Liver (tissue), 9 donors: ENCODE data around the gene FKBP9. TPM values are rescaled to one million over a fixed set of nuclear protein-coding genes. Genes with fewer than 3 reads are reported as not detected.
A peak's percentile ranks its signal among the peaks of the same experiment; 100 is the strongest.

Experiments
- DNase-seq: peaks from one replicate; pipeline ENCODE4 v3.0.0-alpha.2; 2017; ENCODE audit warnings: low spot score
- H3K27ac ChIP-seq, 2 donors: one replicate each; pipeline ENCODE4 v1.7.0; 2013; ENCODE audit warnings: inconsistent platforms in 2 of 2, low read length in 2 of 2, control low read depth in 1 of 2, low read depth in 1 of 2, mild to moderate bottlenecking in 1 of 2
- H3K27me3 ChIP-seq, 4 donors: one replicate each; pipeline versions ENCODE4 v1.6.1 to v1.7.0; 2013; ENCODE audit warnings: low read length in 3 of 4, inconsistent platforms in 1 of 4, mild to moderate bottlenecking in 1 of 4, moderate library complexity in 1 of 4; ENCODE audit not compliant: control insufficient read depth in 4 of 4, insufficient read depth in 4 of 4
- H3K36me3 ChIP-seq, 4 donors: one replicate each; pipeline versions ENCODE4 v1.6.1 to v1.7.0; 2013; ENCODE audit warnings: low read length in 3 of 4, mild to moderate bottlenecking in 3 of 4, low read depth in 1 of 4, moderate library complexity in 1 of 4; ENCODE audit not compliant: control insufficient read depth in 4 of 4, insufficient read depth in 3 of 4
- H3K4me1 ChIP-seq, 4 donors: one replicate each; pipeline versions ENCODE4 v1.6.1 to v1.7.0; 2013; ENCODE audit warnings: low read length in 3 of 4, mild to moderate bottlenecking in 3 of 4, moderate library complexity in 1 of 4; ENCODE audit not compliant: control insufficient read depth in 4 of 4, insufficient read depth in 4 of 4
- H3K4me3 ChIP-seq, 3 donors: one replicate each; pipeline versions ENCODE4 v1.6.1 to v1.7.0; 2013; ENCODE audit warnings: low read length in 3 of 3, control low read depth in 1 of 3, low read depth in 1 of 3, mild to moderate bottlenecking in 1 of 3
- H3K9ac ChIP-seq, 2 donors: one replicate each; pipeline ENCODE4 v1.7.0; 2013; ENCODE audit warnings: low read length in 2 of 2, mild to moderate bottlenecking in 2 of 2, moderate library complexity in 2 of 2, control low read depth in 1 of 2, low read depth in 1 of 2
- H3K9me3 ChIP-seq, 4 donors: one replicate each; pipeline versions ENCODE4 v1.6.1 to v1.7.0; 2013; ENCODE audit warnings: low read length in 3 of 4; ENCODE audit not compliant: control insufficient read depth in 4 of 4
- ATF3 ChIP-seq: IDR thresholded peaks from 2 replicates; pipeline ENCODE4 v1.6.1; 2016; ENCODE audit warnings: antibody characterized with exemption
- EGR1 ChIP-seq, 2 donors: IDR thresholded peaks; 2 replicates each; pipeline ENCODE4 v1.6.1; 2016 to 2018; ENCODE audit warnings: antibody characterized with exemption in 2 of 2, low read depth in 2 of 2
- FOXA1 ChIP-seq: IDR thresholded peaks from 2 replicates; pipeline ENCODE4 v1.6.1; 2016; ENCODE audit warnings: antibody characterized with exemption
- FOXA2 ChIP-seq: IDR thresholded peaks from 2 replicates; pipeline ENCODE4 v1.6.1; 2016; ENCODE audit warnings: antibody characterized with exemption
- HNF4A ChIP-seq, 2 donors: conservative IDR thresholded peaks; 2 replicates each; pipeline ENCODE4 v1.6.1; 2016; ENCODE audit warnings: antibody characterized with exemption in 2 of 2, mild to moderate bottlenecking in 2 of 2
- HNF4G ChIP-seq: IDR thresholded peaks from 2 replicates; pipeline ENCODE4 v1.6.1; 2016; ENCODE audit warnings: antibody characterized with exemption
- JUND ChIP-seq, 2 donors: IDR thresholded peaks; 2 replicates each; pipeline ENCODE4 v1.6.1; 2016; ENCODE audit warnings: antibody characterized with exemption in 2 of 2
- MAX ChIP-seq: IDR thresholded peaks from 2 replicates; pipeline ENCODE4 v1.6.1; 2016; ENCODE audit warnings: antibody characterized with exemption
- NR2F2 ChIP-seq: IDR thresholded peaks from 2 replicates; pipeline ENCODE4 v1.6.1; 2016; ENCODE audit warnings: antibody characterized with exemption
- RXRA ChIP-seq, 2 donors: IDR thresholded peaks; 2 replicates each; pipeline ENCODE4 v1.6.1; 2017 to 2018; ENCODE audit warnings: antibody characterized with exemption in 2 of 2, mild to moderate bottlenecking in 1 of 2
- SP1 ChIP-seq: IDR thresholded peaks from 2 replicates; pipeline ENCODE4 v1.6.1; 2018; ENCODE audit warnings: antibody characterized with exemption, mild to moderate bottlenecking
- TAF1 ChIP-seq: conservative IDR thresholded peaks from 2 replicates; pipeline ENCODE4 v1.6.1; 2016; ENCODE audit warnings: antibody characterized with exemption, mild to moderate bottlenecking
- YY1 ChIP-seq: IDR thresholded peaks from 2 replicates; pipeline ENCODE4 v1.6.1; 2016; ENCODE audit warnings: antibody characterized with exemption, mild to moderate bottlenecking
- ZBTB33 ChIP-seq: IDR thresholded peaks from 2 replicates; pipeline ENCODE4 v1.6.1; 2016; ENCODE audit warnings: antibody characterized with exemption
- WGBS: extraction: QIAGEN DNeasy Blood & Tissue Kit; methylation state at CpG from one replicate; pipeline ENCODE4 v1.1.7; 2013; 5-methylcytosine and 5-hydroxymethylcytosine counted together
- polyA plus RNA-seq, 2 donors: library from polyadenylated mRNA; stranded (reverse) in 1 of 2; unstranded in 1 of 2; fragments of 200-250 nt in 1 of 2; fragments of >200 nt in 1 of 2; fragmentation: Nextera tagmentation in 1 of 2; extraction: Ambion mirVana in 1 of 2; gene quantifications; one replicate each; pipeline versions ENCODE4 v1.2.1 to v1.2.3, GENCODE V29; 2013 to 2015
- total RNA-seq, 2 donors: library from RNA; depleted of rRNA; stranded (reverse); fragments of >200 nt; gene quantifications; one replicate each; pipeline ENCODE4 v1.2.3, GENCODE V29; 2014
- TF ChIP-seq, protein P1 (sequence below): fragments of 150-350 bp; IDR thresholded peaks from 2 replicates; pipeline ENCODE4 v1.5.1; 2017; ENCODE audit warnings: improper control_type of control experiment, low read depth, low read length; ENCODE audit not compliant: missing input control
- TF ChIP-seq, protein P2 (sequence below): IDR thresholded peaks from 2 replicates; pipeline ENCODE4 v1.6.1; 2016; ENCODE audit warnings: antibody characterized with exemption, mild to moderate bottlenecking
- donor health status: healthy.
- donor health status: healthy.
- donor health status: healthy.
- donor health status: healthy.
- donor health status: healthy.

Gene FKBP9
- total and polyA plus RNA-seq, 4 donors: 13.7 to 44.8 (median 20.2) TPM

DNA sequence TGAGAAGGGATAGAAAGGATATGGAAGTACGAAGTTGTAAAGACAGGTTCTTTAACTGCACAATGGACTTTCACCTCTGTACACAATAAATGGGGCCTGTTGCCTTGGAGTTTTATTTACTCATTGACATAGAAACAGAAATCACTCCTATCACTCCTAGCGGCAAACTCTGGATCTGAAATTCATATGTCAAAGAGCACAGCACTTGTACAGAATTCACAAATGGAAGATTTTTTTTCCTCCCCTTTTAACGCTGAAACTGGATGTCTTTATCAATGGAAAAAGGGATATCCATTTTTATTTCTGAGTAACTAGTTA lies 87.1 kb downstream of the FKBP9 start (continued):
- TF ChIP-seq EGR1 (IDR thresholded peaks at IDR 0.05; ENCODE audit: low read depth in 2 of 2): no peak
- TF ChIP-seq, protein P1, sequence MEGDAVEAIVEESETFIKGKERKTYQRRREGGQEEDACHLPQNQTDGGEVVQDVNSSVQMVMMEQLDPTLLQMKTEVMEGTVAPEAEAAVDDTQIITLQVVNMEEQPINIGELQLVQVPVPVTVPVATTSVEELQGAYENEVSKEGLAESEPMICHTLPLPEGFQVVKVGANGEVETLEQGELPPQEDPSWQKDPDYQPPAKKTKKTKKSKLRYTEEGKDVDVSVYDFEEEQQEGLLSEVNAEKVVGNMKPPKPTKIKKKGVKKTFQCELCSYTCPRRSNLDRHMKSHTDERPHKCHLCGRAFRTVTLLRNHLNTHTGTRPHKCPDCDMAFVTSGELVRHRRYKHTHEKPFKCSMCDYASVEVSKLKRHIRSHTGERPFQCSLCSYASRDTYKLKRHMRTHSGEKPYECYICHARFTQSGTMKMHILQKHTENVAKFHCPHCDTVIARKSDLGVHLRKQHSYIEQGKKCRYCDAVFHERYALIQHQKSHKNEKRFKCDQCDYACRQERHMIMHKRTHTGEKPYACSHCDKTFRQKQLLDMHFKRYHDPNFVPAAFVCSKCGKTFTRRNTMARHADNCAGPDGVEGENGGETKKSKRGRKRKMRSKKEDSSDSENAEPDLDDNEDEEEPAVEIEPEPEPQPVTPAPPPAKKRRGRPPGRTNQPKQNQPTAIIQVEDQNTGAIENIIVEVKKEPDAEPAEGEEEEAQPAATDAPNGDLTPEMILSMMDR: peak; percentile 64

DNA sequence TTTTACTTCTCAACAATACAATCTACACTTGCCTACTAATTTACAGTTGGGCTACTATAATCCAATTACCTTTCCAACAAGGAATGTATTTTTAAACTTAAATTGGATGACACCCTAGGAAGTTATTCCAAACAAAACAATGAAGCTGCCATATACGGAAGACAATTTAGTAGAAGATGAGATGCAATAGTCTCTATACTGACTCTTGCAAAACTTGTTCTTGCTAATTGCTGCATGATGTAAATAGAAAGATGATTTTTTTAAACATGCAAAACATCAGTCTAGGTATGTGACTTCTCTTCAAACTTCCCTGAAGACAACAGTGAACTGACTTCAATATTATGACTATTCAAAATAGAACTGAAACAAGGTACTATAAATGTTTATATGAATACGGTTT lies 87.7 kb downstream of the FKBP9 start:
- TF ChIP-seq JUND (IDR thresholded peaks at IDR 0.05) (no peak), ZBTB33 (no peak), TAF1 (no peak), HNF4G (no peak), MAX (no peak)
- TF ChIP-seq, protein P2, sequence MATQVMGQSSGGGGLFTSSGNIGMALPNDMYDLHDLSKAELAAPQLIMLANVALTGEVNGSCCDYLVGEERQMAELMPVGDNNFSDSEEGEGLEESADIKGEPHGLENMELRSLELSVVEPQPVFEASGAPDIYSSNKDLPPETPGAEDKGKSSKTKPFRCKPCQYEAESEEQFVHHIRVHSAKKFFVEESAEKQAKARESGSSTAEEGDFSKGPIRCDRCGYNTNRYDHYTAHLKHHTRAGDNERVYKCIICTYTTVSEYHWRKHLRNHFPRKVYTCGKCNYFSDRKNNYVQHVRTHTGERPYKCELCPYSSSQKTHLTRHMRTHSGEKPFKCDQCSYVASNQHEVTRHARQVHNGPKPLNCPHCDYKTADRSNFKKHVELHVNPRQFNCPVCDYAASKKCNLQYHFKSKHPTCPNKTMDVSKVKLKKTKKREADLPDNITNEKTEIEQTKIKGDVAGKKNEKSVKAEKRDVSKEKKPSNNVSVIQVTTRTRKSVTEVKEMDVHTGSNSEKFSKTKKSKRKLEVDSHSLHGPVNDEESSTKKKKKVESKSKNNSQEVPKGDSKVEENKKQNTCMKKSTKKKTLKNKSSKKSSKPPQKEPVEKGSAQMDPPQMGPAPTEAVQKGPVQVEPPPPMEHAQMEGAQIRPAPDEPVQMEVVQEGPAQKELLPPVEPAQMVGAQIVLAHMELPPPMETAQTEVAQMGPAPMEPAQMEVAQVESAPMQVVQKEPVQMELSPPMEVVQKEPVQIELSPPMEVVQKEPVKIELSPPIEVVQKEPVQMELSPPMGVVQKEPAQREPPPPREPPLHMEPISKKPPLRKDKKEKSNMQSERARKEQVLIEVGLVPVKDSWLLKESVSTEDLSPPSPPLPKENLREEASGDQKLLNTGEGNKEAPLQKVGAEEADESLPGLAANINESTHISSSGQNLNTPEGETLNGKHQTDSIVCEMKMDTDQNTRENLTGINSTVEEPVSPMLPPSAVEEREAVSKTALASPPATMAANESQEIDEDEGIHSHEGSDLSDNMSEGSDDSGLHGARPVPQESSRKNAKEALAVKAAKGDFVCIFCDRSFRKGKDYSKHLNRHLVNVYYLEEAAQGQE: no peak
- no peak for DNase-seq

GRCh38 chr7:33048257-33048656 lies 91.0 kb downstream of the FKBP9 start:
- peaks cover 8 to 22% (median 14%) of the 10 kb centered on the region in 4 donors for H3K4me1 ChIP-seq
- no peak for DNase-seq
- WGBS: 92% methylated on average over 3 of the region's 3 CpGs
- TF ChIP-seq, protein P1: no peak
- no peak for TF ChIP-seq YY1
- TF ChIP-seq EGR1 (IDR thresholded peaks at IDR 0.05; ENCODE audit: low read depth in 2 of 2): no peak
- no peak for TF ChIP-seq MAX
- TF ChIP-seq NR2F2: no peak
- no peak for TF ChIP-seq HNF4A (conservative IDR thresholded peaks at IDR 0.05)
- no peak for TF ChIP-seq FOXA1
- no peak for TF ChIP-seq FOXA2
- TF ChIP-seq ZBTB33: no peak
- TF ChIP-seq RXRA (IDR thresholded peaks at IDR 0.05): no peak
- no peak for TF ChIP-seq TAF1
- no peak for TF ChIP-seq HNF4G
- TF ChIP-seq ATF3: no peak
- TF ChIP-seq SP1: no peak

More for the DNA sequence above, 87.7 kb downstream of the FKBP9 start:
- no peaks in the 10 kb centered on the region for H3K27me3 ChIP-seq
- no peak overlapping the region for H3K9ac ChIP-seq
- H3K36me3 ChIP-seq: no peaks in the 10 kb centered on the region
- 19% methylated on average over 2 of the region's 2 CpGs for WGBS
- H3K9me3 ChIP-seq: no peaks in the 10 kb centered on the region
- peaks cover 8 to 31% (median 18%) of the 10 kb centered on the region in 4 donors for H3K4me1 ChIP-seq
- H3K4me3 ChIP-seq: no peak overlapping the region
- peak overlapping the region; percentile 90 for H3K27ac ChIP-seq

More at GRCh38 chr7:33048257-33048656, 91.0 kb downstream of the FKBP9 start:
- H3K9me3 ChIP-seq: no peaks in the 10 kb centered on the region
- no peak overlapping the region for H3K4me3 ChIP-seq
- no peaks in the 10 kb centered on the region for H3K36me3 ChIP-seq
- H3K27ac ChIP-seq: no peak overlapping the region
- no peaks in the 10 kb centered on the region for H3K27me3 ChIP-seq
- no peak overlapping the region for H3K9ac ChIP-seq
